ENCODE measurements around the gene DOCK4.

DOCK4 gene

DNA sequence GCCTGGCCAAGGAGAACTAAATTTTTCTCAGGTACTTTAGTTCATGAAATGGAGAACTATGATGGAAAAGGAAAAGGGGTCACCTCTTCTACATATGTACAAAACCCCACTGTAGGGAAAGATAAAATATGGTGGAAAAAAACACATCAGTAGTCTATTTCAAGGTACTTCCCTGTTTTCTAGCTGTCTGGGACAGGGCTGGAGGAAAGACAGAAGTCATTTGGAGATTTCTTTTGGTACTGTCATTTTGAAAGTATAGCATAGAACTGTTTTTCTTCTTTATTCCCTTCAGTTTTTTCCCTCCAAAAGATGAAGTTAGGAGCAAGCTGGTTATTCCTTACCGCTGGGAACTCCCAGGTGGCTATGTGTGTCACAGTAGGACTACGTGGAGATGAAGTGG is 196.1 kb downstream of the DOCK4 start:
- no peaks in the 10 kb centered on the region for H3K36me3 ChIP-seq (ENCODE audit: control insufficient read depth in 1 of 2, insufficient read depth in 2 of 2, low read length in 2 of 2)
- no peaks in the 10 kb centered on the region for H3K27me3 ChIP-seq (ENCODE audit: low read depth, low read length)
- no peak overlapping the region for H3K4me3 ChIP-seq (ENCODE audit: low read depth in 1 of 2, low read length in 2 of 2)
- no peaks in the 10 kb centered on the region for H3K4me1 ChIP-seq (ENCODE audit: control insufficient read depth in 1 of 2, insufficient read depth in 2 of 2, low read length in 2 of 2)
- no peak overlapping the region for H3K27ac ChIP-seq (ENCODE audit: low read length)
- no peaks in the 10 kb centered on the region for H3K9me3 ChIP-seq (ENCODE audit: control insufficient read depth in 1 of 2, low read length in 2 of 2)

DNA sequence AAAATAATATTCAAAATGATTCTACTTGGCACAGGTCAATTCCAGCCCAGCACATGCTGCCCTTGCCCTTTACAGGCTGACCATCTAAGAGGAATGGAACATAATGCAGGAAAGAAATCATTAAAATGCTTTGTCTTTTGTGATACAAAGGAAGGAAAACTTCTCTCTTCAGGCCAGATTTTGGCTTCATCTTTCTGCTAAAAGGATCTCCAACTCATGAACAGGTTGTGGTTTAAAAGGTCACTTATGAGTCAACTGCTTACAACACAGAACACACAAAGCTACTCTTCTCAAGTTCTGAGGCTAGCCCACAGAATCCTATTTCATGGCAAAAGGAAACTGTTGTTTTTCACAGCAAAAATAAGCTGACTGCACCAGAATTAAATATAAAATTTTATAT is 197.1 kb downstream of the DOCK4 start:
- no peak overlapping the region for H3K27ac ChIP-seq (ENCODE audit: low read length)
- no peaks in the 10 kb centered on the region for H3K4me1 ChIP-seq (ENCODE audit: control insufficient read depth in 1 of 2, insufficient read depth in 2 of 2, low read length in 2 of 2)
- H3K27me3 ChIP-seq (ENCODE audit: low read depth, low read length), result no peaks in the 10 kb centered on the region
- no peaks in the 10 kb centered on the region for H3K36me3 ChIP-seq (ENCODE audit: control insufficient read depth in 1 of 2, insufficient read depth in 2 of 2, low read length in 2 of 2)
- no peaks in the 10 kb centered on the region for H3K9me3 ChIP-seq (ENCODE audit: control insufficient read depth in 1 of 2, low read length in 2 of 2)
- no peak overlapping the region for H3K4me3 ChIP-seq (ENCODE audit: low read depth in 1 of 2, low read length in 2 of 2)

DNA sequence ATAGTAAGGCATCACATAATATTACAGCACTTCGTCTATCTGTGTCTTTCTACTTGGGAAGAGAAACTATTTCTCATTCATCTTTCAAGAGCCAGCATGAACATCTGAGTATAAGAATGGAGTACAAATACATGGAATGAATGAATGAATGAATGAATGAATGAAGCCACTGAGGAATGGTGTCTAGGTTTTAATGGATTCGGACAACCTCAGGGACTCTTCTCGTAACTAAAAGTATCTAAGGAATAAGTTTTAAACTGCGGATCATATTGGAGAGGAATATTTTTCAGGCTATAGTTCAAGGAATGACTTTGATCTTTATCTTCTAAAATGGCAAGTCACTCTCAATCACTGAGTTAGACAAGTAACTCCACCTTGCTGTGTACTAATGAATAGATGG is 199.0 kb downstream of the DOCK4 start:
- Histone ChIP-seq H3K4me1 (ENCODE audit: control insufficient read depth in 1 of 2, insufficient read depth in 2 of 2, low read length in 2 of 2) (no peaks in the 10 kb centered on the region), H3K4me3 (ENCODE audit: low read depth in 1 of 2, low read length in 2 of 2) (no peak overlapping the region), H3K9me3 (ENCODE audit: control insufficient read depth in 1 of 2, low read length in 2 of 2) (no peaks in the 10 kb centered on the region), H3K27ac (ENCODE audit: low read length) (no peak overlapping the region), H3K36me3 (ENCODE audit: control insufficient read depth in 1 of 2, insufficient read depth in 2 of 2, low read length in 2 of 2) (no peaks in the 10 kb centered on the region), H3K27me3 (ENCODE audit: low read depth, low read length) (no peaks in the 10 kb centered on the region)

DNA sequence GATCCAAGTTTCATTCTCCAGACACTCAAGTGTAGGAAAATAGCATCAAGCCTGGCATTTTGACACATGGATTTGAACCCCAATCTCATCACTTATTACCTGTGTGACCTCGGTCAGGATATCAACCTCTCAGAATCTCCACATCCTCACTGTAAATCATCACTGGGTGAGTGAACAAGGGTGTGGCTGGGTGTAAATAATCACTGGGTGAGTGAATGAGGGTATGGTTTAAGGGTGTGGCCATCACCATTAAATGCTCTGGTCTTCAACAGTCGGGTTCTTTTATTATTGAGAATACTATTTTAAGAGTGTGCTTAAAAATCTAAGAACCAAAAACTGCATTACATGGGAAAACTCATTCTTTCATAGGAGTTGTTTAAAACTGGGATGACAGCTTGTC is 200.1 kb downstream of the DOCK4 start:
- H3K4me3 ChIP-seq (ENCODE audit: low read depth in 1 of 2, low read length in 2 of 2), result no peak overlapping the region
- H3K4me1 ChIP-seq (ENCODE audit: control insufficient read depth in 1 of 2, insufficient read depth in 2 of 2, low read length in 2 of 2), result no peaks in the 10 kb centered on the region
- no peaks in the 10 kb centered on the region for H3K9me3 ChIP-seq (ENCODE audit: control insufficient read depth in 1 of 2, low read length in 2 of 2)
- no peaks in the 10 kb centered on the region for H3K36me3 ChIP-seq (ENCODE audit: control insufficient read depth in 1 of 2, insufficient read depth in 2 of 2, low read length in 2 of 2)
- no peak overlapping the region for H3K27ac ChIP-seq (ENCODE audit: low read length)
- H3K27me3 ChIP-seq (ENCODE audit: low read depth, low read length), result no peaks in the 10 kb centered on the region

DNA sequence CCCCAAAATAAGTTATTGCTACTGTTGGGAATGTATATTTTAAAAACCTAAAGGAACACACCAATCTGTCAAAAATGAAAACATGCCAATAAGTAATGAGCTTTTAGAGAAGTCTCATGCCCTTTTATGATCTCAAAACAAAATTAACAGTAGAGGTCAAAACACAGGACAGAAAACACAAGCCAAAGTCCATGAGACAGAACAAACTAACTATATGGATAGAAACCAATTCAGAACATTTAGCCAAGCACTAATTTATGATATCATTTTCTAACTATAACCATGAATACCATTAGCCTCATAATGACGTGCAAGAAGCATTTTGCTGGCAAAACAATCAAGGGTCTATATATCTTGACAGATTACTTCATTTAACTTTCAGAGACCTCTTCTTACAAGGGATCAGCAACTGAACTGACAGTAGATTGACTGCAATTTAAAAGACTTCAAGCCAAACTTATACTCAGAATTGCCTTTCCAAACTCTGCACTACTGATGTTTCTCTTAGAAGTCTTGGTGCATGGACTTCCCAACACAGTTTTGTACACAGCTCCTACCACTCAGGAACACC is 200.9 kb downstream of the DOCK4 start:
- no peaks in the 10 kb centered on the region for H3K4me1 ChIP-seq (ENCODE audit: control insufficient read depth in 1 of 2, insufficient read depth in 2 of 2, low read length in 2 of 2)

DNA sequence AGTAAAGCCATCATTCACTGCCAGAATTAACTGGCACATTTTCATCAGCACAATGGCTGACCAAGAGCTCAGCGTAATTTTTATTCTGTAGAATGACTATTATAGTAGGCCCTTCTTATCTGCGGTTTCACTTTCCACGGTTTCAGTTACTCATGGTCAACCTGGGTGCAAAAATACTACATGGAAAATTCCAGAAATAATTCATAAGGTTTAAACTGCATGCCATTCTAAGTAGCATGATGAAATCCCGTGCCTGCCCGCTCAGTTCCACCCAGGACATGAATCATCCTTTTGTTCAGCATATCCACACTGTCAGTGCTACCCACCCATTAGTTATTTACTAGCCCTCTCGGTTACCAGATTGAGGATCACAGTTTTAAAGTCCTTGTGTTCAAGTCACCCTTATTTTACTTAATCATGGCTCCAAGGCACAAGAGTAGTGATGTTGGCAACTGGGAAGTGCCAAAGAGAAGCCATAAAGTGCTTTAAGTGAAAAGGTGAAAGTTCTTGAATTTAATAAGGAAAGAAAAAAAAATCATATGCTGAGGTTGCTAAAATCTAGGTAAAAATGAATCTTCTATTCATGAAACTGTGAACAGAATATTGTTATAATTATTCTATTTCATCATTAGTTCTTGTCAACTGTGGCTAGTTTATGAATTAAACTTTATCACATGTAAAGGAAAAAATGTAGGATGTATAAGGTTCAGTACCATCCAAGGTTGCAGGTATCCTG is 204.9 kb downstream of the DOCK4 start:
- Histone ChIP-seq H3K36me3 (ENCODE audit: control insufficient read depth in 1 of 2, insufficient read depth in 2 of 2, low read length in 2 of 2) (no peaks in the 10 kb centered on the region), H3K9me3 (ENCODE audit: control insufficient read depth in 1 of 2, low read length in 2 of 2) (no peaks in the 10 kb centered on the region), H3K27ac (ENCODE audit: low read length) (no peak overlapping the region), H3K4me1 (ENCODE audit: control insufficient read depth in 1 of 2, insufficient read depth in 2 of 2, low read length in 2 of 2) (no peaks in the 10 kb centered on the region), H3K27me3 (ENCODE audit: low read depth, low read length) (no peaks in the 10 kb centered on the region), H3K4me3 (ENCODE audit: low read depth in 1 of 2, low read length in 2 of 2) (no peak overlapping the region)

More for the DNA sequence above, 200.9 kb downstream of the DOCK4 start:
- H3K4me3 ChIP-seq (ENCODE audit: low read depth in 1 of 2, low read length in 2 of 2), result no peak overlapping the region
- no peaks in the 10 kb centered on the region for H3K27me3 ChIP-seq (ENCODE audit: low read depth, low read length)
- no peak overlapping the region for H3K27ac ChIP-seq (ENCODE audit: low read length)
- H3K36me3 ChIP-seq (ENCODE audit: control insufficient read depth in 1 of 2, insufficient read depth in 2 of 2, low read length in 2 of 2), result no peaks in the 10 kb centered on the region
- H3K9me3 ChIP-seq (ENCODE audit: control insufficient read depth in 1 of 2, low read length in 2 of 2), result no peaks in the 10 kb centered on the region

DNA sequence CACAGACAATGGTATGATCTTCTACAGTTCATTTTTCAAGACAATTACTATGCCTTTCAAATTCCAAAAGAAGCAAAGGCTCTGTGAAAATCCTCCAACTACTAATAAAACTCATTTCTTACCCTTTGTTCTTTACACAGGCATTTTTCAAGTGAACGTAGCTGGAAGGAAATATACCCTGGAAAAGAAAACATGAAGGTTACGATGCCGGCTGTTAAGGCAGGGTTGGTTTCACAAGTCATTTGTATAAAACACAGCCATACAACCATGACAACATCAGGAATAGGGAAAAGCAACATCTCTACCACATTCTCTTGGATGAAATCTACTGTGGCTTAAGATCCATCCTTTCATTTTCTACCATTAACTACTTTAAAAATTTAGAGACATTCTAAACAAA is 207.9 kb downstream of the DOCK4 start:
- no peaks in the 10 kb centered on the region for H3K27me3 ChIP-seq (ENCODE audit: low read depth, low read length)
- no peaks in the 10 kb centered on the region for H3K36me3 ChIP-seq (ENCODE audit: control insufficient read depth in 1 of 2, insufficient read depth in 2 of 2, low read length in 2 of 2)
- H3K9me3 ChIP-seq (ENCODE audit: control insufficient read depth in 1 of 2, low read length in 2 of 2), result no peaks in the 10 kb centered on the region
- no peaks in the 10 kb centered on the region for H3K4me1 ChIP-seq (ENCODE audit: control insufficient read depth in 1 of 2, insufficient read depth in 2 of 2, low read length in 2 of 2)
- H3K27ac ChIP-seq (ENCODE audit: low read length), result no peak overlapping the region
- no peak overlapping the region for H3K4me3 ChIP-seq (ENCODE audit: low read depth in 1 of 2, low read length in 2 of 2)

DNA sequence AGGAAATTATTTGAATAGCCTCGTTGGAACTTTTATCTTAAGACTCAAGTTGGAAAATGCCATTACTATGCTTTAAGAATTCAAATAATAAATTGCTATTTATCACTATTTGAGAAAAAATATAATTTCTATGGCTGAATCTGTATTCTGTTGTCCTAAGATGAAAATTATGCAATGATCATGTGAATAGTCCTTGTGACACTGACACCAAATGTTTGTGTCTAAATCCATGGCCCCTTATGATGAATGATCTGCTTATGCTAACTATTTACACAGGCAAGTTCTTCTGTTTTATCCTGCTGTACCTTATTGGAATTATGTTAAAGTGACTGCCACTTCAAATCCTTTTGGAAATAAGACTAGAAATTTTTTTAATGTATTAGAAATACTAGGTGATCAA is 208.7 kb downstream of the DOCK4 start:
- no peak overlapping the region for H3K27ac ChIP-seq (ENCODE audit: low read length)
- no peaks in the 10 kb centered on the region for H3K9me3 ChIP-seq (ENCODE audit: control insufficient read depth in 1 of 2, low read length in 2 of 2)
- H3K36me3 ChIP-seq (ENCODE audit: control insufficient read depth in 1 of 2, insufficient read depth in 2 of 2, low read length in 2 of 2), result no peaks in the 10 kb centered on the region
- H3K27me3 ChIP-seq (ENCODE audit: low read depth, low read length), result no peaks in the 10 kb centered on the region
- no peaks in the 10 kb centered on the region for H3K4me1 ChIP-seq (ENCODE audit: control insufficient read depth in 1 of 2, insufficient read depth in 2 of 2, low read length in 2 of 2)
- H3K4me3 ChIP-seq (ENCODE audit: low read depth in 1 of 2, low read length in 2 of 2), result no peak overlapping the region

DNA sequence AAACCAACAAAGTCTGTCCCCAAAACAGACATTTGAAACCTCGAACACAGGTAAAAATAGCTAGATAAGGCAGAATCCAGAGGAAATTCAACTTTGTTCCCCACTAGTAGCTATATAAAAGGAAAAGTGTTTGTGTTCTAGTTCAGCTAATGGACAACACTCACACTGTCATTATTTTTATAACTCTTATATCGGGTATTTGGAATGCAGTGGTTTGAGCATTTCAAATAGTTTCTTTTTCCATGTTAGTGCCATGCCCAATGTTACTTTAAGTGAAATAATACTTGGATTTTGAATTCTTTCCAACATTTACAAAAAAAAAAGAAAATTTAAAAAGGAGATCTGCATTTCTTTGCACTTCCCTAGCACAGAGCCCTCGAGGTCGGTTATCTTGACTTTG is 213.6 kb downstream of the DOCK4 start:
- Histone ChIP-seq H3K27ac (ENCODE audit: low read length) (no peak overlapping the region), H3K4me3 (ENCODE audit: low read depth in 1 of 2, low read length in 2 of 2) (no peak overlapping the region), H3K4me1 (ENCODE audit: control insufficient read depth in 1 of 2, insufficient read depth in 2 of 2, low read length in 2 of 2) (no peaks in the 10 kb centered on the region), H3K36me3 (ENCODE audit: control insufficient read depth in 1 of 2, insufficient read depth in 2 of 2, low read length in 2 of 2) (no peaks in the 10 kb centered on the region), H3K27me3 (ENCODE audit: low read depth, low read length) (no peaks in the 10 kb centered on the region), H3K9me3 (ENCODE audit: control insufficient read depth in 1 of 2, low read length in 2 of 2) (no peaks in the 10 kb centered on the region)

DNA sequence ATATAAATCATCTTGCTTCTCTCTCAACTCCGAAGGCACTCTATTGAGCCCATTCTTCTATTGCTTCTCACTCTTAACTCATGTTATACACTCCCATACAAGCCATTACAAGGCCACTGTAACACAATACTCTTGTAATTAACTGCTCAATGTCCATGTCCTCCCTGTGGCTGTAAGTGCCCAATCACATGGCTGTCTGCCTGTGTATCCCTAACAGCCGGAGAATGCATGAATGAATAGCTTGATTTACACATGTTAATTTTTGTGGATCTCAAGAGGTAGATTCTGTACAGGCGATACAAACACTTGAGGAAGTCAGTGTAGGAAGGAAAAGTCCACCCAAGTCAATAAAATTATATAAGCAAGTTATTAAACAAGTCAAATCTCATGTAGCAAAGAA is 215.6 kb downstream of the DOCK4 start:
- no peaks in the 10 kb centered on the region for H3K36me3 ChIP-seq (ENCODE audit: control insufficient read depth in 1 of 2, insufficient read depth in 2 of 2, low read length in 2 of 2)
- no peaks in the 10 kb centered on the region for H3K4me1 ChIP-seq (ENCODE audit: control insufficient read depth in 1 of 2, insufficient read depth in 2 of 2, low read length in 2 of 2)
- H3K27me3 ChIP-seq (ENCODE audit: low read depth, low read length), result no peaks in the 10 kb centered on the region
- H3K27ac ChIP-seq (ENCODE audit: low read length), result no peak overlapping the region
- no peaks in the 10 kb centered on the region for H3K9me3 ChIP-seq (ENCODE audit: control insufficient read depth in 1 of 2, low read length in 2 of 2)
- no peak overlapping the region for H3K4me3 ChIP-seq (ENCODE audit: low read depth in 1 of 2, low read length in 2 of 2)

DNA sequence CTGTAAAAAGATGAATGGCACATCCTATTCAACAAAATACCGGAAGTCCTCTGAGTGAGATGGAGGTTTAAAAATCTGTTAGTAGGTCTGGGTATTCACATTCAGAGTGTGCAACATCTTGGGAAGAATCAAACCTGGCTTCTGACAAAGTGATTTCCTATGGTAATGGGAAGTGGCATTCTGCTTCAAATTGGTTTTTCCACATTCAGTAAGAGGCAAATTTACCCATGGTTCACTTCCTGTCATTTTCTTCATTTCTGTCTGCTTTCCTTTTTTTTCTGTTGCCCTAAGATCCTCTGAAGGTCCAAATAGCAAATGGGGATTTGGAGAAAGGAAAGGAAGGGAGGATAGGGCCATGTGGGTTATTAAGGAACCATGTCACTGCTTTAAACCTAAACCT is 218.3 kb downstream of the DOCK4 start:
- Histone ChIP-seq H3K27ac (ENCODE audit: low read length) (peak overlapping the region; percentile 16), H3K4me3 (ENCODE audit: low read depth in 1 of 2, low read length in 2 of 2) (no peak overlapping the region), H3K4me1 (ENCODE audit: control insufficient read depth in 1 of 2, insufficient read depth in 2 of 2, low read length in 2 of 2) (no peaks in the 10 kb centered on the region), H3K36me3 (ENCODE audit: control insufficient read depth in 1 of 2, insufficient read depth in 2 of 2, low read length in 2 of 2) (peaks cover 0 to 7% of the 10 kb centered on the region in 2 donors), H3K27me3 (ENCODE audit: low read depth, low read length) (no peaks in the 10 kb centered on the region), H3K9me3 (ENCODE audit: control insufficient read depth in 1 of 2, low read length in 2 of 2) (no peaks in the 10 kb centered on the region)

Measured in muscle layer of duodenum (tissue), 2 donors.